Esophagus muscularis mucosa (tissue), 4 donors: ENCODE results near the gene CCDC150. TPM values are rescaled to one million over a fixed set of nuclear protein-coding genes. Genes with fewer than 3 reads are reported as not detected.

Experiments
- DNase-seq: peaks from one replicate; pipeline ENCODE4 v3.0.0-alpha.2; 2017; ENCODE audit errors: extremely low spot score
- H3K27ac ChIP-seq, 4 donors: fragments of 200-600 bp; sonication (generic); replicated peaks in 1 of 4; 1 replicate in 3 of 4; 2 replicates in 1 of 4; pipeline ENCODE4 v1.5.1; 2016 to 2019; ENCODE audit warnings: mild to moderate bottlenecking in 1 of 4
- H3K27me3 ChIP-seq, 4 donors: fragments of 200-600 bp; sonication (generic); one replicate each; pipeline versions ENCODE4 v1.5.1 to v1.6.0; 2016 to 2019
- H3K36me3 ChIP-seq, 4 donors: fragments of 200-600 bp; sonication (generic); one replicate each; pipeline ENCODE4 v1.5.1; 2016 to 2019
- H3K4me1 ChIP-seq, 4 donors: fragments of 200-600 bp; sonication (generic); one replicate each; pipeline ENCODE4 v1.5.1; 2016 to 2019
- H3K4me3 ChIP-seq, 4 donors: fragments of 200-600 bp; sonication (generic); 1 replicate in 2 of 4; 2 replicates in 2 of 4; pipeline ENCODE4 v1.5.1; 2016 to 2019; ENCODE audit warnings: mild to moderate bottlenecking in 4 of 4, moderate library complexity in 1 of 4
- H3K9me3 ChIP-seq, 4 donors: fragments of 200-600 bp; sonication (generic); 1 replicate in 3 of 4; 2 replicates in 1 of 4; pipeline ENCODE4 v1.5.1; 2016 to 2019
- CTCF ChIP-seq, 3 experiments: fragments of 200-600 bp in 2 of 3; fragments of 450-650 bp in 1 of 3; sonication (generic) in 2 of 3; IDR thresholded peaks; one replicate each; pipeline ENCODE4 v1.5.1; 2017 to 2019; ENCODE audit warnings: antibody characterized with exemption in 3 of 3, mild to moderate bottlenecking in 2 of 3, moderate library complexity in 1 of 3
- EP300 ChIP-seq: sonication (generic); formaldehyde crosslinking; IDR thresholded peaks from one replicate; pipeline ENCODE4 v1.6.1; 2017; ENCODE audit warnings: antibody characterized with exemption
- POLR2A ChIP-seq: fragments of 450-650 bp; IDR thresholded peaks from one replicate; pipeline ENCODE4 v1.6.1; 2017; ENCODE audit warnings: antibody characterized with exemption, moderate library complexity, mild to moderate bottlenecking, low read depth
- POLR2AphosphoS5 ChIP-seq, 2 donors: sonication (generic); formaldehyde crosslinking; IDR thresholded peaks; one replicate each; pipeline ENCODE4 v1.6.1; 2017; ENCODE audit warnings: antibody characterized with exemption in 2 of 2
- WGBS: methylation state at CpG from one replicate; pipeline ENCODE4 v1.1.5; 2018; 5-methylcytosine and 5-hydroxymethylcytosine counted together
- intact Hi-C: fragments of 100-400 bp; cut with DNase I; formaldehyde crosslinking; loops from one replicate; pipeline ENCODE4 v1.15.1; 2023
- total RNA-seq, 4 donors: library from RNA; depleted of rRNA; stranded (reverse); fragments of >200 nt; gene quantifications; one replicate each; pipeline versions ENCODE4 v1.1.0 to v1.2.1, GENCODE V29; 2016

CCDC150 gene
- total RNA-seq, 4 donors from 2014 or later, result 0.33 to 1.7 (median 0.91) TPM

DNA sequence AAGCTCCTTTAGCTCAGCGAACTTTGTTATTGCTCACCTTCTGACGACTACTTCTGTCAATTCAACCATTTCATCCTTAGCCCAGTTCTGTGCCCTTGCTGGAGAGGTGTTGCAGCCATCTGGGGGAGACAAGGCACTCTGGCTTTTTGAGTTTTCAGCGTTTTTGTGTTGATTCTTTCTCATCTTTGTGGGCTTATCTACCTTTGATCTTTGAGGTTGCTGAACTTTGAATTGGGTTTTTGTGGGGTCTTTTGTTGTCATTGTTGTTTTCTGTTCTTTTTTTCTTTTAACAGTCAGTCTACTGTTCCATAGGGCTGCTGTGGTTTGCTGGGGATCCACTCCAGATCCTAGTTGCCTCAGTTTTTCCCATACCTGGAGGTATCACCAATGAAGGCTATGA, 102.7 kb downstream of the CCDC150 start:
- Histone ChIP-seq H3K27me3 (no peaks in the 10 kb centered on the region), H3K36me3 (no peaks in the 10 kb centered on the region), H3K4me1 (no peaks in the 10 kb centered on the region), H3K9me3 (no peaks in the 10 kb centered on the region), H3K27ac (no peak overlapping the region), H3K4me3 (no peak overlapping the region)
- intact Hi-C loops, result no loop called here
- no peak for DNase-seq
- no peak for TF ChIP-seq POLR2A
- TF ChIP-seq CTCF (IDR thresholded peaks at IDR 0.05), result no peak
- no peak for TF ChIP-seq POLR2AphosphoS5 (IDR thresholded peaks at IDR 0.05)
- no peak for TF ChIP-seq EP300
- 90% methylated on average over 3 of the region's 3 CpGs for WGBS

DNA sequence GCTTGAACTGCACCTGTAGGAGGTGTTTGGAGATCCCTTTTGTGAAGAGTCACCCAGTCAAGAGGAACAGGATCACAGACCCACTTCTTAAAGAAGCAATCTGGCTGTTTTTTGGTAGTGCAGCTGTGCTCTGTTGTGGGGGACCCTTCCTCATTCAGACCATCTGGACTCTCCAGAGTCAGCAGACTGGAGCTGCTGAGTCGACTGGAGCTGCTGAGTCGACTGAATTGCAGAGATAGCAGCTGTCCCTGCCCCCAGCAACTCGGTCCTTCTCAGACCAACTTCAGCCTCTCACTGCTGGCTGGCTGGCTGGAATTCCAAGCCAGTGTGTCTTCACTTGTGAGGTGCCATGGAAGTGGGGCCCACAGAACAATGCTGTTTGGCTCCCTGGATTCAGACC, 103.2 kb downstream of the CCDC150 start:
- no peak for DNase-seq
- Histone ChIP-seq H3K27ac (no peak overlapping the region), H3K4me3 (no peak overlapping the region), H3K27me3 (no peaks in the 10 kb centered on the region), H3K36me3 (no peaks in the 10 kb centered on the region), H3K9me3 (no peaks in the 10 kb centered on the region), H3K4me1 (no peaks in the 10 kb centered on the region)
- intact Hi-C loops, result no loop called here
- TF ChIP-seq CTCF (IDR thresholded peaks at IDR 0.05), result no peak
- no peak for TF ChIP-seq EP300
- WGBS, result 88% methylated on average over 3 of the region's 3 CpGs

- H3K4me1 ChIP-seq, result no peaks in the 10 kb centered on the region
- intact Hi-C loops, result no loop called here
- no peak overlapping the region for H3K27ac ChIP-seq
- H3K27me3 ChIP-seq, result no peaks in the 10 kb centered on the region
- TF ChIP-seq POLR2AphosphoS5 (IDR thresholded peaks at IDR 0.05) (no peak), EP300 (no peak), CTCF (IDR thresholded peaks at IDR 0.05) (no peak)
- H3K36me3 ChIP-seq, result no peaks in the 10 kb centered on the region
- H3K9me3 ChIP-seq, result no peaks in the 10 kb centered on the region
- WGBS, result 88% methylated on average over 7 of the region's 7 CpGs
- no peak overlapping the region for H3K4me3 ChIP-seq
- DNase-seq, result no peak
Measured at GRCh38 chr2:196743165-196743564, 103.7 kb downstream of the CCDC150 start.

GRCh38 chr2:196745711-196746110, 106.2 kb downstream of the CCDC150 start:
- no peaks in the 10 kb centered on the region for H3K4me1 ChIP-seq
- H3K36me3 ChIP-seq, result no peaks in the 10 kb centered on the region
- H3K27ac ChIP-seq, result no peak overlapping the region
- no peaks in the 10 kb centered on the region for H3K27me3 ChIP-seq
- no peak overlapping the region for H3K4me3 ChIP-seq
- H3K9me3 ChIP-seq, result no peaks in the 10 kb centered on the region
- intact Hi-C loops, result no loop called here
- no peak for DNase-seq
- TF ChIP-seq CTCF (IDR thresholded peaks at IDR 0.05), result no peak
- TF ChIP-seq POLR2AphosphoS5 (IDR thresholded peaks at IDR 0.05), result no peak
- TF ChIP-seq POLR2A, result no peak
- TF ChIP-seq EP300, result no peak

DNA sequence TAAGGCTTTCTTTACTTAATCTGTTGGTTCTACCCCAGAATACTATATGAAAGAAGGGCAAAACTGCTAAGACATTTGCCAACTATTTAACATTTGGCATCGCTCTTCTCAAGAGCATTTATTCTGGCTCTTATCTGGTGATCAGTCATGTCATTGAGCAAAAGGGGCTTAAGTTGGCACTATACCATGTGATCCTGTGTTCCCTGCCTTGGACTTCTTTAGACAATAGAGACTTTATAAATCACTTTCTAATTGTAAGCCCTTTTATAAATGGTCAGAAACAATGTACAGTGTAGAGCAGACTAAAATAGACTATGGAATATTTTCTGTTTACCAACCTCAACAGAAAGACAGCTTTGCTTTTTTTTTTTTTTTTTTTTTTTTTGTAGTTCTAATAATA, 107.9 kb downstream of the CCDC150 start:
- no peaks in the 10 kb centered on the region for H3K27me3 ChIP-seq

More for the DNA sequence above, 107.9 kb downstream of the CCDC150 start:
- WGBS, result 88% methylated on average over 1 of the region's 1 CpG
- no peaks in the 10 kb centered on the region for H3K36me3 ChIP-seq
- no peaks in the 10 kb centered on the region for H3K4me1 ChIP-seq
- H3K9me3 ChIP-seq, result no peaks in the 10 kb centered on the region
- no peak for DNase-seq
- H3K4me3 ChIP-seq, result no peak overlapping the region
- TF ChIP-seq CTCF (IDR thresholded peaks at IDR 0.05), result no peak
- no peak for TF ChIP-seq EP300
- no peak for TF ChIP-seq POLR2A
- no peak for TF ChIP-seq POLR2AphosphoS5 (IDR thresholded peaks at IDR 0.05)
- intact Hi-C loops, result no loop called here
- no peak overlapping the region for H3K27ac ChIP-seq
